ENCODE results near the gene PAQR8. TPM values are rescaled to one million over a fixed set of nuclear protein-coding genes. Genes with fewer than 3 reads are reported as not detected.

Gene PAQR8
- total and polyA plus RNA-seq, 7 donors = 0.39 to 1.3 (median 0.68) TPM

GRCh38 chr6:52394251-52394666, 32.3 kb downstream of the PAQR8 start:
- DNase-seq (no peak), ATAC-seq (no peak)
- no peaks in the 10 kb centered on the region for H3K36me3 ChIP-seq (ENCODE audit: insufficient read depth in 1 of 2, low read depth in 1 of 2)
- intact Hi-C loops (cut with DNase I) = no loop called here
- no peaks in the 10 kb centered on the region for H3K9me3 ChIP-seq
- H3K27me3 ChIP-seq (ENCODE audit: insufficient read depth in 3 of 3, low read length in 2 of 3) = no peaks in the 10 kb centered on the region
- TF ChIP-seq CTCF (IDR thresholded peaks at IDR 0.05) = no peak
- 77 to 85% (median 83%) methylated on average over 4 of the region's 4 CpGs for WGBS, 3 donors
- H3K4me3 ChIP-seq = no peak overlapping the region
- no peak overlapping the region for H3K27ac ChIP-seq
- no peaks in the 10 kb centered on the region for H3K4me1 ChIP-seq

GRCh38 chr6:52395969-52396368, 34.0 kb downstream of the PAQR8 start:
- Histone ChIP-seq H3K9me3 (no peaks in the 10 kb centered on the region), H3K4me3 (no peak overlapping the region), H3K4me1 (no peaks in the 10 kb centered on the region), H3K36me3 (ENCODE audit: insufficient read depth in 1 of 2, low read depth in 1 of 2) (no peaks in the 10 kb centered on the region), H3K27ac (no peak overlapping the region), H3K27me3 (ENCODE audit: insufficient read depth in 3 of 3, low read length in 2 of 3) (no peaks in the 10 kb centered on the region)
- ATAC-seq (no peak), DNase-seq (no peak)
- 80 to 85% (median 84%) methylated on average over 2 of the region's 2 CpGs for WGBS, 3 donors
- intact Hi-C loops (cut with DNase I) = loop anchor here in 1 of 2 donors (5.0 kb wide), 1 partner anchor 109 kb away; no protein-coding TSS in a partner anchor
- no peak for TF ChIP-seq CTCF (IDR thresholded peaks at IDR 0.05)

GRCh38 chr6:52399511-52400312, 37.8 kb downstream of the PAQR8 start:
- intact Hi-C loops (cut with DNase I) = loop anchor here in 1 of 2 donors (5.0 kb wide), 1 partner anchor 112 kb away; no protein-coding TSS in a partner anchor
- peak; percentile 63 for TF ChIP-seq CTCF (IDR thresholded peaks at IDR 0.05)
- Histone ChIP-seq H3K27me3 (ENCODE audit: insufficient read depth in 3 of 3, low read length in 2 of 3) (no peaks in the 10 kb centered on the region), H3K36me3 (ENCODE audit: insufficient read depth in 1 of 2, low read depth in 1 of 2) (no peaks in the 10 kb centered on the region), H3K27ac (no peak overlapping the region), H3K4me3 (no peak overlapping the region), H3K4me1 (no peaks in the 10 kb centered on the region), H3K9me3 (no peaks in the 10 kb centered on the region)
- DNase-seq (no peak), ATAC-seq (no peak)
- 37 to 45% (median 43%) methylated on average over 3 of the region's 3 CpGs for whole genome bisulfite sequencing, 3 donors

GRCh38 chr6:52400313-52401041, 38.5 kb downstream of the PAQR8 start:
- 90 to 99% (median 96%) methylated on average over 2 of the region's 2 CpGs for WGBS, 3 donors
- no peaks in the 10 kb centered on the region for H3K4me1 ChIP-seq
- ATAC-seq (no peak), DNase-seq (no peak)
- H3K9me3 ChIP-seq = no peaks in the 10 kb centered on the region
- TF ChIP-seq CTCF (IDR thresholded peaks at IDR 0.05) = no peak
- H3K27ac ChIP-seq = no peak overlapping the region
- no peak overlapping the region for H3K4me3 ChIP-seq
- H3K27me3 ChIP-seq (ENCODE audit: insufficient read depth in 3 of 3, low read length in 2 of 3) = no peaks in the 10 kb centered on the region
- intact Hi-C loops (cut with DNase I) = no loop called here
- H3K36me3 ChIP-seq (ENCODE audit: insufficient read depth in 1 of 2, low read depth in 1 of 2) = no peaks in the 10 kb centered on the region
